ENCODE data around the gene PPP1R3G. TPM values are rescaled to one million over a fixed set of nuclear protein-coding genes. Genes with fewer than 3 reads are reported as not detected.

The PPP1R3G gene
- total RNA-seq, 1 donor from 2014 or later, result 0.11 TPM

DNA sequence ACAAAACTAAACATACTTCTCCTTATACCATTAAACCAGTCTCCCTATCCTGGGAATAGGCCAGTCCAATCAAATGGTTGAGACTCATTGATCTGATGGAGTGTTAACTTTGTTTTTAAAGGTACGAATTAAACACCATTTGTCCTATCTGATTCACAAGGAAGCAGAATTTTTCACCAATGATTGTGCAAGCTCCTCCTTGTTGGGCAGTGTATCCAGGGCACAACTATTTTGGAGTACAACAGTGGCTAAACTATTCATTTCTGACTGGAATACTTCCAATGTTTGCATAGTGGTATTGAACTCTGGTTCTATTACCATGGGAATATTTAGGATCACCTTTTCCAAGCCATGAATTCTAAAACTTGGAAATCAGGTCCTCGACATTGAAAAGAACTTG is 5.4 kb upstream of the PPP1R3G start:
- H3K4me3 Mint-ChIP-seq (ENCODE audit: low read depth), result no peak overlapping the region
- no peak for DNase-seq (ENCODE audit: low spot score)
- H3K27ac Mint-ChIP-seq, result no peak overlapping the region
- no peaks in the 10 kb centered on the region for H3K9me3 Mint-ChIP-seq
- intact Hi-C loops (cut with micrococcal nuclease), result no loop called here
- peaks cover 63% of the 10 kb centered on the region for H3K27me3 Mint-ChIP-seq (ENCODE audit: low read depth)
- H3K36me3 Mint-ChIP-seq (ENCODE audit: low read depth), result no peaks in the 10 kb centered on the region
- no peaks in the 10 kb centered on the region for H3K4me1 Mint-ChIP-seq (ENCODE audit: low read depth)

DNA sequence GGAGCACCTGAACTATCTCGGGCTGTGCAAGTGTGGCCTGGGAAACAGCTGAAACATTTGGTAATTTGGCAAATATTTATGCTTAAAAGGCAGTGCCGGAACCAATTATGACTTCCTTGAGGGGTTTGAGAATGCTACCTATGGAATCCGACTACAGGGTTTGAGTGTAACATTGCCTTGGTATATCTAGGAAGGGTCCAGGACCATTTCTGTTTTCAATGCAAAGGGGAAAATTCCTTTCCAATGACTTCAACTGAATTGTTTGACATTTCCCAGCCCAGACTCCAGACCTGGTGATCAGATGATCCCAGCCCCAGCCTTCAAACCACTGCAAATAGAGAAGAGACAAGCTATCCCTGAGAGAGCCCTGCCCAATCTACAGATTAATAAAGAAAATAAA is 4.6 kb upstream of the PPP1R3G start:
- no peak for DNase-seq (ENCODE audit: low spot score)
- intact Hi-C loops (cut with micrococcal nuclease), result no loop called here
- Mint-ChIP-seq H3K4me3 (ENCODE audit: low read depth) (no peak overlapping the region), H3K36me3 (ENCODE audit: low read depth) (no peaks in the 10 kb centered on the region), H3K27me3 (ENCODE audit: low read depth) (peaks cover 59% of the 10 kb centered on the region), H3K4me1 (ENCODE audit: low read depth) (no peaks in the 10 kb centered on the region), H3K9me3 (no peaks in the 10 kb centered on the region), H3K27ac (no peak overlapping the region)

- Mint-ChIP-seq H3K27ac (no peak overlapping the region), H3K27me3 (ENCODE audit: low read depth) (peaks cover 59% of the 10 kb centered on the region), H3K4me3 (ENCODE audit: low read depth) (no peak overlapping the region), H3K4me1 (ENCODE audit: low read depth) (no peaks in the 10 kb centered on the region), H3K9me3 (no peaks in the 10 kb centered on the region), H3K36me3 (ENCODE audit: low read depth) (no peaks in the 10 kb centered on the region)
- DNase-seq (ENCODE audit: low spot score), result no peak
- intact Hi-C loops (cut with micrococcal nuclease), result no loop called here
These were observed 4.0 kb upstream of the PPP1R3G start for GRCh38 chr6:5081182-5081581.

DNA sequence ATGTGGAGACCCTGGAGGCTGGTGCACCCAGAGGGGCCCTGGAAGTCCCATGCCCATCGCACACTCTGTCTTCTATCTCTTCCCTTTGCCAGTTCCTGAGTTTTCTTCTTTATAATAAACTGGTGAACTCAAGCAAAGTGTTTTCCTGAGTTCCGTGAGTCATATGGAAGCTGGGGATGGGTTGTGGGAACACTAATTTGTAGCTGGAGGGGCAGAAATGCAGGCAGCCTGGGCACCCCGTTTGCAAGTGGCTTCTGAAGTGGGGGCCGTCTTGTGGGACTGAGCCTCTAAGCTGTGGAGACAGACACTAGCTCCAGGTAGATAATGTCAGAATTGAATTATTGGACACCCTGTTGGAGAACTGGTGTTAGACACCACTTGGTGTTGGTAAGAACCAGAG is 3.2 kb upstream of the PPP1R3G start:
- no peak overlapping the region for H3K4me3 Mint-ChIP-seq (ENCODE audit: low read depth)
- no peaks in the 10 kb centered on the region for H3K4me1 Mint-ChIP-seq (ENCODE audit: low read depth)
- H3K27me3 Mint-ChIP-seq (ENCODE audit: low read depth), result peaks cover 62% of the 10 kb centered on the region
- H3K36me3 Mint-ChIP-seq (ENCODE audit: low read depth), result no peaks in the 10 kb centered on the region
- DNase-seq (ENCODE audit: low spot score), result no peak
- intact Hi-C loops (cut with micrococcal nuclease), result no loop called here
- H3K9me3 Mint-ChIP-seq, result no peaks in the 10 kb centered on the region
- no peak overlapping the region for H3K27ac Mint-ChIP-seq

DNA sequence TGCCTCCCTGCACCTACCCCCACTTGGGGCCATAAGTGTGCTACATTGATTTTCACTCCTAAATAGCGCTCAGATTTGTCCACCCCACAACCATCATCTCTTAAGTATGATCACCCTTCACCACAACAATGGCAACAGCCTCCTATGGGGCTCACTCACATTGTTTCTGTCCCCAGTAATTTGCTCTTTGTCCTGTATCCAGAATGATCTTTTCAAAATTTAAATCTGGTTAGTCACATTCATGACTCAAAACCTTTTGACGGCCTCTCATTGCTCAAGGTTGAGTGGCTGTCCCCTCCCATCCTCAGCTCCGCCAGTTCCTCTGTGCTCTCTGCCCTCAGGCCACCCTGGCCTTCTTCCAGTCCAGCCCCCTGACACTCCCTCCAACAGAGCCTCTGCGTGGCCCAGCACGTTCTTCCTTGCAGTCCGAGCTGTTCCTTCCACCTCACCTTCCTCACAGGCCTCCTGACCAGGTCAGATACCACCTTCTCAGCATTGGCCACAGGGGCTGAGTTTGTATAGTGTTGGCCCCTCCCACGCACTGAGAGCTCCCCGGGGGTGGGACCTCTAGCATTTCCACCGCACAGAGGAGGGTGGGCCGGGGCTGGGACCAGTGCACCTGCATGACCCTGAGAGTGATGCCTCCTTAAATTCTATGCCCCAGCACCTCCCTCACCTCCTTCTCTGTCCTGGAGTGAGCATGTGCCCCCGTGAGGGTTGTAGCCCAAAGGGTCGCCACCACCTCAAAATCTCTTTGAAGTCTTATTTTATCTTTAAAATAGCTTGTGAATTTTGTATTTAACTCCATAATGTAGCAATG is 2.4 kb upstream of the PPP1R3G start:
- no peaks in the 10 kb centered on the region for H3K9me3 Mint-ChIP-seq
- no peak for DNase-seq (ENCODE audit: low spot score)
- no peaks in the 10 kb centered on the region for H3K36me3 Mint-ChIP-seq (ENCODE audit: low read depth)
- H3K27me3 Mint-ChIP-seq (ENCODE audit: low read depth), result peaks cover 63% of the 10 kb centered on the region
- no peaks in the 10 kb centered on the region for H3K4me1 Mint-ChIP-seq (ENCODE audit: low read depth)
- no peak overlapping the region for H3K27ac Mint-ChIP-seq
- H3K4me3 Mint-ChIP-seq (ENCODE audit: low read depth), result no peak overlapping the region
- intact Hi-C loops (cut with micrococcal nuclease), result no loop called here

DNA sequence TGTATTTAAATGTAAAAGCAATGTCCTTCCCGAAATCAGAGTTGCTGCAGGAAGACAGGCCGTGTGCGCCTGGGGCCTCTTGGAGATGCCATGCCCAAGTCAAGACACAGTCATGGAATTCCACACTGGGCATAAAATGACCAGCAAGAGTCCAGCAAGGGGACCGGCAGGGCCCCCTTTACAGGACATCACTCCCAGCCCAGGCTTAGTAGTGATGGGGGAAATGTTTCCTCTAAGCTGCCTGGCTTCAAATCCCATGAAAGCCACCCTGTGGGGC is 1.9 kb upstream of the PPP1R3G start:
- no peaks in the 10 kb centered on the region for H3K4me1 Mint-ChIP-seq (ENCODE audit: low read depth)
- no peak overlapping the region for H3K27ac Mint-ChIP-seq
- no peak for DNase-seq (ENCODE audit: low spot score)
- H3K9me3 Mint-ChIP-seq, result no peaks in the 10 kb centered on the region
- no peak overlapping the region for H3K4me3 Mint-ChIP-seq (ENCODE audit: low read depth)
- H3K27me3 Mint-ChIP-seq (ENCODE audit: low read depth), result peaks cover 66% of the 10 kb centered on the region
- intact Hi-C loops (cut with micrococcal nuclease), result no loop called here
- no peaks in the 10 kb centered on the region for H3K36me3 Mint-ChIP-seq (ENCODE audit: low read depth)

DNA sequence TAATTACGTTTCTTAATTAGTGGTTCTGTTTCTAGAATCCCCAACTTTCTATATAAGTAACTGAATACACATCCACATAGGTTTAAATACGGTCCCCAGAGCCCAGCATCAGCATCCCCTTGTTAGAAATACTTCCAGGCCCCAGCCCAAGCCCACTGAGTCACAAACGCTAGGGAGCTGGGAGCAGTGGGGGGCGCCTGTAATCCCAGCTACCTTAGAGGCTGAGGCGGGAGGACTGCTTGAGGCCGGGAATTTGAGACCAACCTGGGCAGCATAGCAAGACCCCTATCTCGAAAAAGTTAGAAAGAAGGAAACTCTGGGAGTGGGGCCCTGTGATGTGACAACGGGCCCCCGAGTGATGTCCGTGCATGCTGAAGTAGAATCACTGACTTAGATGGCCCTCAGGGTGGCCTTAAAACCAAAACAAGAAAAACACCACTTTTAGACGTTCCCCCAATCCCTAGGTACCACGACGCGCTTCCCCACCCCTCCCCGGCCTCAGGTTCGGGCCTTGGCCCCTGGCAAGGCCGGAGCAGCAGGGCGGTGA is 1.3 kb upstream of the PPP1R3G start:
- H3K36me3 Mint-ChIP-seq (ENCODE audit: low read depth), result no peaks in the 10 kb centered on the region
- H3K4me3 Mint-ChIP-seq (ENCODE audit: low read depth), result peak overlapping the region; percentile 32
- H3K27ac Mint-ChIP-seq, result no peak overlapping the region
- no peak for DNase-seq (ENCODE audit: low spot score)
- peaks cover 68% of the 10 kb centered on the region for H3K27me3 Mint-ChIP-seq (ENCODE audit: low read depth)
- H3K4me1 Mint-ChIP-seq (ENCODE audit: low read depth), result no peaks in the 10 kb centered on the region
- H3K9me3 Mint-ChIP-seq, result no peaks in the 10 kb centered on the region
- intact Hi-C loops (cut with micrococcal nuclease), result no loop called here

DNA sequence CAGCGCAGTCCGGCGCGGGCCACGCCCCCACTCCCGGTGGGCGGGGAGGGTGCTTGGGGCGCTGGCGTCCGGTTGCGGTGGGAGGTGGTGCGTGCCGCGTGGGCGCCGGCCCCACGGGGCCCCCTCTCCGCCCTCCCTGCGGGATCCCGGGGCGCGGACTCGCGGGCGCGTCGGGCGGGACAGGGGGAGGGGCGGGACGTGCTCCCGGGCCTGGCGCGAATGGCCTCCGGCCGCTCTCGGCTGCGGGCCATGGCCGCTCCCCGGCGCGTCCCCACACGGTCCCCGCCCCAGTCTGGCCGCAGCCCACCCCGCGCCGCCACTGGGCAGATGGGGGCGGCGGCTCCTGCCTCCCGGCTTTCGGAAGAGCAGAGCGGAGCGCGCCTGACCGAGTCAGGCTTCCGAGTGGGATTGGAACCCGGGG is 771 bp upstream of the PPP1R3G start:
- intact Hi-C loops (cut with micrococcal nuclease), result no loop called here
- DNase-seq (ENCODE audit: low spot score), result no peak
- Mint-ChIP-seq H3K36me3 (ENCODE audit: low read depth) (no peaks in the 10 kb centered on the region), H3K4me3 (ENCODE audit: low read depth) (peak overlapping the region; percentile 76), H3K9me3 (no peaks in the 10 kb centered on the region), H3K27me3 (ENCODE audit: low read depth) (peaks cover 66% of the 10 kb centered on the region), H3K4me1 (ENCODE audit: low read depth) (no peaks in the 10 kb centered on the region), H3K27ac (no peak overlapping the region)

DNA sequence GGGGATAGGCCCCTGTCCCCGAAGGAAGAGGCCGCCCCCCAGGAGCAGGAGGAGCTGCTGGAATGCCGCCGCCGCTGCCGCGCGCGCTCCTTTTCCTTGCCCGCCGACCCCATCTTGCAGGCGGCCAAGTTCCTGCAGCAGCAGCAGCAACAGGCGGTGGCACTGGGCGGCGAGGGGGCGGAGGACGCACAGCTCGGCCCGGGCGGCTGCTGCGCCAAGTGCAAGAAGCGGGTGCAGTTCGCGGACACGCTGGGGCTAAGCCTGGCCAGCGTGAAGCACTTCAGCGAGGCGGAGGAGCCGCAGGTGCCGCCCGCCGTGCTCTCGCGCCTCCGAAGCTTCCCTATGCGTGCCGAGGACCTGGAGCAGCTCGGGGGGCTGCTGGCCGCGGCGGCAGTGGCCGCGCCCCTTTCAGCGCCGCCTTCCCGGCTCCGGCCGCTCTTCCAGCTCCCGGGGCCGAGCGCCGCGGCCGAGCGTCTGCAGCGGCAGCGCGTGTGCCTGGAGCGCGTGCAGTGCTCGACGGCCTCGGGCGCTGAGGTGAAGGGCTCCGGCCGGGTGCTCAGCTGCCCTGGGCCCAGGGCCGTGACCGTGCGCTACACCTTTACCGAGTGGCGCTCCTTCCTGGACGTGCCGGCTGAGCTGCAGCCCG is 630 bp downstream of the PPP1R3G start:
- Mint-ChIP-seq H3K36me3 (ENCODE audit: low read depth) (no peaks in the 10 kb centered on the region), H3K27me3 (ENCODE audit: low read depth) (peaks cover 64% of the 10 kb centered on the region), H3K9me3 (no peaks in the 10 kb centered on the region), H3K4me3 (ENCODE audit: low read depth) (peak overlapping the region; percentile 13), H3K27ac (no peak overlapping the region), H3K4me1 (ENCODE audit: low read depth) (no peaks in the 10 kb centered on the region)
- intact Hi-C loops (cut with micrococcal nuclease), result loop anchor here (5.0 kb wide), 1 partner anchor 917 kb away; no protein-coding TSS in a partner anchor
- DNase-seq (ENCODE audit: low spot score), result no peak

DNA sequence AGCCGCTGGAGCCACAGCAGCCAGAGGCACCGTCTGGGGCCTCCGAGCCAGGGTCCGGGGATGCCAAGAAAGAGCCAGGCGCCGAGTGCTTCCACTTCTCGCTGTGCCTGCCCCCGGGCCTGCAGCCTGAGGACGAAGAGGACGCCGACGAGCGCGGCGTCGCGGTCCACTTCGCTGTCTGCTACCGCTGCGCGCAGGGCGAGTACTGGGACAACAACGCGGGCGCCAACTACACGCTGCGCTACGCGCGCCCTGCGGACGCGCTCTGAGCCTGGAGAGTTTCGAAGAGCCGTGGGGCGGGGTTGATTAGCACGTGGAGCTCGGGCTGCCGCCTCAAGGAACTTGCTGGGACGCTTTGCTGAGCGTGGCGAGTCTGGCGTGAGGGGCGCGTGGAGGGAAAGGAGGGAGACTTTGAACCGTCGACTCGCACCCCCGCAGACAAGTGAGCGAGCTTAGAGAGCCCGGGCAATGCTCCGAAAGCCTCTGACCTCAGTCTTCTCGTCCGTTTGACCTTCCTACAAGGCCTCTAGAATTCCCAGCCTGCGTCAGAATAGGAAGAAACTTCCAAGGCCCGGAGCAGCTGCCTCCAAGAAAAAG is 1.3 kb downstream of the PPP1R3G start:
- Mint-ChIP-seq H3K27ac (no peak overlapping the region), H3K9me3 (no peaks in the 10 kb centered on the region), H3K4me1 (ENCODE audit: low read depth) (peaks cover 1% of the 10 kb centered on the region), H3K4me3 (ENCODE audit: low read depth) (no peak overlapping the region), H3K36me3 (ENCODE audit: low read depth) (no peaks in the 10 kb centered on the region), H3K27me3 (ENCODE audit: low read depth) (peaks cover 64% of the 10 kb centered on the region)
- intact Hi-C loops (cut with micrococcal nuclease), result loop anchor here (5.0 kb wide), 1 partner anchor 916 kb away; no protein-coding TSS in a partner anchor
- DNase-seq (ENCODE audit: low spot score), result no peak

- Mint-ChIP-seq H3K27me3 (ENCODE audit: low read depth) (peaks cover 61% of the 10 kb centered on the region), H3K36me3 (ENCODE audit: low read depth) (no peaks in the 10 kb centered on the region), H3K4me1 (ENCODE audit: low read depth) (peaks cover 3% of the 10 kb centered on the region), H3K9me3 (no peaks in the 10 kb centered on the region), H3K27ac (no peak overlapping the region), H3K4me3 (ENCODE audit: low read depth) (no peak overlapping the region)
- intact Hi-C loops (cut with micrococcal nuclease), result loop anchor here (5.0 kb wide), 1 partner anchor 915 kb away; no protein-coding TSS in a partner anchor
- no peak for DNase-seq (ENCODE audit: low spot score)
These were observed 2.2 kb downstream of the PPP1R3G start for GRCh38 chr6:5087389-5087788.

DNA sequence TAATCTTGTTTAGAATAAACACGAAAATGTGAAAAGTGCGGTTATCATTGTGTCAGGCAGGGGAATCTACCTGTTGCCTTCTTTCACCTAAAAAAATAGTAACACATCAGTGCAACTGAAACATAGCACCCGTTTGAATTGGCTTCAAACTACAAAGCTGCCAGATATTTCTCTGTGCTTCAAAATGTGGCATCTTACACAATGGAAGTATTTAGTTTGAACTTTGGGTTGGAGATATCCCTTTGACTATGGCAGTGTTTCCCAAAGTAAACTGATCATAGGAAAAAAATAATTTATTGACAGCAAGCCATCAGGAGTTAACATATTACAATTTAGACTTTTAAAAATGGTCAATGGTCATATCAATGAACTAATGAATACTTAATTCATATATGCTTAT is 3.6 kb downstream of the PPP1R3G start:
- no peaks in the 10 kb centered on the region for H3K9me3 Mint-ChIP-seq
- H3K4me3 Mint-ChIP-seq (ENCODE audit: low read depth), result no peak overlapping the region
- no peak for DNase-seq (ENCODE audit: low spot score)
- no peak overlapping the region for H3K27ac Mint-ChIP-seq
- peaks cover 49% of the 10 kb centered on the region for H3K27me3 Mint-ChIP-seq (ENCODE audit: low read depth)
- no peaks in the 10 kb centered on the region for H3K36me3 Mint-ChIP-seq (ENCODE audit: low read depth)
- H3K4me1 Mint-ChIP-seq (ENCODE audit: low read depth), result peaks cover 3% of the 10 kb centered on the region
- intact Hi-C loops (cut with micrococcal nuclease), result loop anchor here (5.0 kb wide), 1 partner anchor 914 kb away; no protein-coding TSS in a partner anchor

Data from activated T-helper 2 cell treated with anti-CD3 and anti-CD28 coated beads, Interferon-gamma antibody, Interleukin-2, Interleukin-4, amounts not matched to agents 10 μg/mL and 5 μg/mL and 100 μg/mL, durations not matched to agents 14 hours and 24 hours and 36 hours (primary cell).